Measurements from ENCODE around the gene HOXA7.

Gene HOXA7

GRCh38 chr7:27156508-27156898 is at the start of gene HOXA7:
Gene HOXA7, minus strand, starts transcription at chr7:27156675. Its CDS starts 130 bp downstream, at chr7:27156545.
- peak within 1 kb of the TSS; percentile 27 for H3K4me3 ChIP-seq (ENCODE audit: low read depth, low read length)

GRCh38 chr7:27205325-27206280 is 49.1 kb upstream of the HOXA7 start:
- no peak overlapping the region for H3K4me3 ChIP-seq (ENCODE audit: low read depth, low read length)

- H3K4me3 ChIP-seq (ENCODE audit: low read depth, low read length), result no peak overlapping the region
These were observed 48.4 kb upstream of the HOXA7 start for GRCh38 chr7:27204851-27205322.

- no peak overlapping the region for H3K4me3 ChIP-seq (ENCODE audit: low read depth, low read length)
These were observed 47.6 kb upstream of the HOXA7 start for GRCh38 chr7:27203964-27204594.

- no peak overlapping the region for H3K4me3 ChIP-seq (ENCODE audit: low read depth, low read length)
These were observed 47.0 kb upstream of the HOXA7 start for GRCh38 chr7:27203365-27203953.

GRCh38 chr7:27202862-27203134 is 46.3 kb upstream of the HOXA7 start:
- no peak overlapping the region for H3K4me3 ChIP-seq (ENCODE audit: low read depth, low read length)

- no peak overlapping the region for H3K4me3 ChIP-seq (ENCODE audit: low read depth, low read length)
These were observed 45.8 kb upstream of the HOXA7 start for GRCh38 chr7:27202018-27202861.

- H3K4me3 ChIP-seq (ENCODE audit: low read depth, low read length), result no peak overlapping the region
These were observed 45.1 kb upstream of the HOXA7 start for GRCh38 chr7:27201580-27202017.

GRCh38 chr7:27200761-27201579 is 44.5 kb upstream of the HOXA7 start:
- H3K4me3 ChIP-seq (ENCODE audit: low read depth, low read length), result no peak overlapping the region

- no peak within 1 kb of the TSS for H3K4me3 ChIP-seq (ENCODE audit: low read depth, low read length)
These were observed 43.6 kb upstream of the HOXA7 start, which contains the start of gene HOXA13 for GRCh38 chr7:27199849-27200760. Gene HOXA13, minus strand, starts transcription at chr7:27200091. Its CDS starts 14 bp downstream, at chr7:27200077.

GRCh38 chr7:27198871-27199801 is 42.7 kb upstream of the HOXA7 start:
- H3K4me3 ChIP-seq (ENCODE audit: low read depth, low read length), result no peak overlapping the region

- no peak overlapping the region for H3K4me3 ChIP-seq (ENCODE audit: low read depth, low read length)
These were observed 41.8 kb upstream of the HOXA7 start for GRCh38 chr7:27198138-27198841.

GRCh38 chr7:27197137-27198042 is 40.9 kb upstream of the HOXA7 start:
- no peak overlapping the region for H3K4me3 ChIP-seq (ENCODE audit: low read depth, low read length)

- no peak overlapping the region for H3K4me3 ChIP-seq (ENCODE audit: low read depth, low read length)
These were observed 39.9 kb upstream of the HOXA7 start for GRCh38 chr7:27196287-27196767.

GRCh38 chr7:27194686-27195379 is 38.4 kb upstream of the HOXA7 start:
- H3K4me3 ChIP-seq (ENCODE audit: low read depth, low read length), result no peak overlapping the region

- no peak overlapping the region for H3K4me3 ChIP-seq (ENCODE audit: low read depth, low read length)
These were observed 37.5 kb upstream of the HOXA7 start for GRCh38 chr7:27194002-27194352.
